GM19238 (cell line): ENCODE data around the gene CMPK1.
A peak's percentile ranks its signal among the peaks of the same experiment; 100 is the strongest.
"Not testable (repeated sequence)": the region's sequence is repeated elsewhere in the genome, so short reads cannot be mapped to it uniquely, and the experiment has no call there.

Source experiments
- DNase-seq: peaks from one replicate; pipeline ENCODE4 v3.0.0; 2011; ENCODE audit warnings: low spot score; ENCODE audit not compliant: insufficient read length

The CMPK1 gene

GRCh38 chr1:47337350-47337749 is 3.8 kb downstream of the CMPK1 start:
- DNase-seq, result no peak

GRCh38 chr1:47338249-47339077 is 4.9 kb downstream of the CMPK1 start:
- DNase-seq, result no peak

GRCh38 chr1:47340227-47340626 is 6.6 kb downstream of the CMPK1 start:
- no peak for DNase-seq

GRCh38 chr1:47346979-47347378 is 13.4 kb downstream of the CMPK1 start:
- not testable (repeated sequence) for DNase-seq

GRCh38 chr1:47347735-47348134 is 14.1 kb downstream of the CMPK1 start:
- DNase-seq, result no peak

GRCh38 chr1:47348246-47348645 is 14.7 kb downstream of the CMPK1 start:
- no peak for DNase-seq

GRCh38 chr1:47351305-47351704 is 17.7 kb downstream of the CMPK1 start:
- no peak for DNase-seq

- no peak for DNase-seq
Measured at GRCh38 chr1:47361380-47361779, 27.8 kb downstream of the CMPK1 start.

- DNase-seq, result no peak
Measured at GRCh38 chr1:47362828-47363227, 29.2 kb downstream of the CMPK1 start.

GRCh38 chr1:47367651-47368050 is 34.1 kb downstream of the CMPK1 start:
- no peak for DNase-seq

- DNase-seq, result no peak
Measured at GRCh38 chr1:47371016-47371517, 37.5 kb downstream of the CMPK1 start.

GRCh38 chr1:47374501-47374900 is 40.9 kb downstream of the CMPK1 start:
- no peak for DNase-seq

GRCh38 chr1:47378147-47378546 is 44.6 kb downstream of the CMPK1 start:
- DNase-seq, result no peak

GRCh38 chr1:47380699-47381098 is 47.1 kb downstream of the CMPK1 start:
- no peak for DNase-seq

- DNase-seq, result no peak
Measured at GRCh38 chr1:47382399-47382983, 48.9 kb downstream of the CMPK1 start.

- DNase-seq, result no peak
Measured at GRCh38 chr1:47384083-47384482, 50.5 kb downstream of the CMPK1 start.

- DNase-seq, result no peak
Measured at GRCh38 chr1:47385020-47385419, 51.4 kb downstream of the CMPK1 start.

GRCh38 chr1:47386268-47386667 is 52.7 kb downstream of the CMPK1 start:
- no peak for DNase-seq

GRCh38 chr1:47388030-47388890 is 54.7 kb downstream of the CMPK1 start:
- no peak for DNase-seq

GRCh38 chr1:47388891-47389238 is 55.3 kb downstream of the CMPK1 start:
- DNase-seq, result peak; percentile 31

- no peak for DNase-seq
Measured at GRCh38 chr1:47389731-47390130, 56.1 kb downstream of the CMPK1 start.

GRCh38 chr1:47390843-47391242 is 57.3 kb downstream of the CMPK1 start:
- DNase-seq, result no peak
